ENCODE results near the gene CYB5D1.
A peak's percentile ranks its signal among the peaks of the same experiment; 100 is the strongest.

The CYB5D1 gene

GRCh38 chr17:7824021-7824924, 33.5 kb upstream of the CYB5D1 start:
- no peak for DNase-seq (ENCODE audit: low read depth)
- H3K4me3 ChIP-seq (ENCODE audit: control insufficient read depth, low read depth, low read length) = no peak overlapping the region
- TF ChIP-seq, protein P1, sequence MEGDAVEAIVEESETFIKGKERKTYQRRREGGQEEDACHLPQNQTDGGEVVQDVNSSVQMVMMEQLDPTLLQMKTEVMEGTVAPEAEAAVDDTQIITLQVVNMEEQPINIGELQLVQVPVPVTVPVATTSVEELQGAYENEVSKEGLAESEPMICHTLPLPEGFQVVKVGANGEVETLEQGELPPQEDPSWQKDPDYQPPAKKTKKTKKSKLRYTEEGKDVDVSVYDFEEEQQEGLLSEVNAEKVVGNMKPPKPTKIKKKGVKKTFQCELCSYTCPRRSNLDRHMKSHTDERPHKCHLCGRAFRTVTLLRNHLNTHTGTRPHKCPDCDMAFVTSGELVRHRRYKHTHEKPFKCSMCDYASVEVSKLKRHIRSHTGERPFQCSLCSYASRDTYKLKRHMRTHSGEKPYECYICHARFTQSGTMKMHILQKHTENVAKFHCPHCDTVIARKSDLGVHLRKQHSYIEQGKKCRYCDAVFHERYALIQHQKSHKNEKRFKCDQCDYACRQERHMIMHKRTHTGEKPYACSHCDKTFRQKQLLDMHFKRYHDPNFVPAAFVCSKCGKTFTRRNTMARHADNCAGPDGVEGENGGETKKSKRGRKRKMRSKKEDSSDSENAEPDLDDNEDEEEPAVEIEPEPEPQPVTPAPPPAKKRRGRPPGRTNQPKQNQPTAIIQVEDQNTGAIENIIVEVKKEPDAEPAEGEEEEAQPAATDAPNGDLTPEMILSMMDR (conservative IDR thresholded peaks at IDR 0.05; ENCODE audit: control insufficient read depth, insufficient read depth, low read depth, low read length) = no peak

- no peak overlapping the region for H3K4me3 ChIP-seq (ENCODE audit: control insufficient read depth, low read depth, low read length)
- DNase-seq (ENCODE audit: low read depth) = no peak
- TF ChIP-seq, protein P1 (conservative IDR thresholded peaks at IDR 0.05; ENCODE audit: control insufficient read depth, insufficient read depth, low read depth, low read length) = no peak
Measured at GRCh38 chr17:7825206-7825990, 32.4 kb upstream of the CYB5D1 start.

DNA sequence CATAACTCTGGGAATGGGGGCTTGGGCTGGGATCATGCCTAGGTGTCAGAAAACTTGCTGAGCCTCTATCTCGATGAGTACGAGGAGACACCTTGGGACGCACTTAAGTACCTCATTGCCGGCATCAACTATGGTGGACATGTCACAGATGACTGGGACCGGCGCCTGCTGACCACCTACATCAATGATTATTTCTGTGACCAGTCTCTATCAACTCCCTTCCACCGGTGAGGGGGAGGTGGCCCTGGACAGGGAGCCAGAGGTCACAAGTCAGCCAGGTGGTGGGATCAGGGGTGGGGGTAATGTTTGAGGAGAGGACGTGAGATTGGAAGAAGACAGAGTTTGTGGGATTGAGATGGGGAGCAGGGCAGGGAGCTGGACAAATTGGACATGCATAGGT, 27.2 kb upstream of the CYB5D1 start:
- TF ChIP-seq, protein P1 (conservative IDR thresholded peaks at IDR 0.05; ENCODE audit: control insufficient read depth, insufficient read depth, low read depth, low read length) = no peak
- no peak overlapping the region for H3K4me3 ChIP-seq (ENCODE audit: control insufficient read depth, low read depth, low read length)
- DNase-seq (ENCODE audit: low read depth) = no peak

DNA sequence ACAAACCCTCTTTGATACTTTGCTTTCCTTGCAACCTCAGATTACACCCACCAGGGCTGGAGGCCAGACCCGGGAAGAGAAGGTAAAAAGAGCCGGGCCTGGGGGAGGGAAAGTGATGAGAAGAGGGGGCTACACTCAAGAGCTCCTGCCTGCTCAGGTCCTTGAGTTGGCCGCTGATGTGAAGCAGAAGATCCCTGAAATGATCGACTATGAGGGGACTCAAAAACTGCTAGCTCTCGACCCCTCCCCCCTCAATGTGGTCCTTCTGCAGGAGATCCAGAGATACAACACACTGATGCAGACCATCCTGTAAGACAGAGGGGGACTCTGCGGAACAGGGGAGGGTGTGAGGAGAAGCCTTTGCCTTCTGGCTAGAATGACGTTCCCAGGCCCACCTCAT, 26.6 kb upstream of the CYB5D1 start:
- no peak overlapping the region for H3K4me3 ChIP-seq (ENCODE audit: control insufficient read depth, low read depth, low read length)
- TF ChIP-seq, protein P1 (conservative IDR thresholded peaks at IDR 0.05; ENCODE audit: control insufficient read depth, insufficient read depth, low read depth, low read length) = no peak
- no peak for DNase-seq (ENCODE audit: low read depth)

DNA sequence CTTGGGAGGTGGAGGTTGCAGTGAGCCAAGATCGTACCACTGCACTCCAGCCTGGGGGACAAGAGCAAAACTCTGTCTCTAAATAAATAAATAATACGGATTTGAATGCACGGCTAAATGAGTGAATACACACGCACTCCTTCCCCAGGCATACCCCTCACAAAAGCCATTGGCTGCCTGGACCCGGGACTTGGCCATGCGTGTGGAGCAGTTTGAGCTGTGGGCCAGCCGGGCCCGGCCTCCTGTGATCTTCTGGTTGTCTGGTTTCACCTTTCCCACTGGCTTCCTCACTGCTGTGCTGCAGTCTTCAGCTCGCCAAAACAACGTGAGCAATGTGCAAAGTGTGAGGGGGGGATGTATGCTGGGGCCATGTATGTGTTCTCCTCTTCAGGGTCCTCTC, 25.4 kb upstream of the CYB5D1 start:
- TF ChIP-seq, protein P1 (conservative IDR thresholded peaks at IDR 0.05; ENCODE audit: control insufficient read depth, insufficient read depth, low read depth, low read length) = no peak
- H3K4me3 ChIP-seq (ENCODE audit: control insufficient read depth, low read depth, low read length) = no peak overlapping the region
- no peak for DNase-seq (ENCODE audit: low read depth)

GRCh38 chr17:7833011-7833794, 24.6 kb upstream of the CYB5D1 start:
- TF ChIP-seq, protein P1 (conservative IDR thresholded peaks at IDR 0.05; ENCODE audit: control insufficient read depth, insufficient read depth, low read depth, low read length) = no peak
- no peak for DNase-seq (ENCODE audit: low read depth)
- H3K4me3 ChIP-seq (ENCODE audit: control insufficient read depth, low read depth, low read length) = peak overlapping the region; percentile 71
